ENCODE results near the gene OR4E2.
"Not testable (repeated sequence)": the region's sequence is repeated elsewhere in the genome, so short reads cannot be mapped to it uniquely, and the experiment has no call there.

The OR4E2 gene

DNA sequence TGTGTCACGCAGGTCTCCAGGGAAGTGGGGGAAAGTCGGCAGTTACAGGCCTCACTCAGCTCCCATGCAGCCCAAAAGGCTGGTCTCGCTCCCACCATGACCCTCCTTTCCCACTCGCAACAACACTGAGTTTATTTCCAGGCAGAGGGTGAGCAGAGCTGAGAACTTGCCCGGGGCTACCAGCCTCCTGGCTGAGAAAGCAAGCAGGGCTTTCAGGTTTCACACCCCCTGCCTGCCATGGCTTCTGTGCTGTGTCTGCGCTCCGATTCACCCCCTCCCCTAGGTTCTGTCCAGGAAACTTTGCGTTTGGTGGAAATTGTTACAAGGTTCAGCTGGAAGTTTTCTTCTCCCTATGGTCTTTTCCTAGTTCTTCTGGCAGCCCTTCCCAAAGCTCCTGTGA, 36.0 kb upstream of the OR4E2 start:
- TF ChIP-seq SPI1 (IDR thresholded peaks at IDR 0.05; ENCODE audit: borderline replicate concordance, low read depth) (no peak), POLR2AphosphoS5 (IDR thresholded peaks at IDR 0.05; ENCODE audit: low read depth) (no peak), GABPA (IDR thresholded peaks at IDR 0.05; ENCODE audit: low read depth) (no peak)
- TF ChIP-seq, protein P1, sequence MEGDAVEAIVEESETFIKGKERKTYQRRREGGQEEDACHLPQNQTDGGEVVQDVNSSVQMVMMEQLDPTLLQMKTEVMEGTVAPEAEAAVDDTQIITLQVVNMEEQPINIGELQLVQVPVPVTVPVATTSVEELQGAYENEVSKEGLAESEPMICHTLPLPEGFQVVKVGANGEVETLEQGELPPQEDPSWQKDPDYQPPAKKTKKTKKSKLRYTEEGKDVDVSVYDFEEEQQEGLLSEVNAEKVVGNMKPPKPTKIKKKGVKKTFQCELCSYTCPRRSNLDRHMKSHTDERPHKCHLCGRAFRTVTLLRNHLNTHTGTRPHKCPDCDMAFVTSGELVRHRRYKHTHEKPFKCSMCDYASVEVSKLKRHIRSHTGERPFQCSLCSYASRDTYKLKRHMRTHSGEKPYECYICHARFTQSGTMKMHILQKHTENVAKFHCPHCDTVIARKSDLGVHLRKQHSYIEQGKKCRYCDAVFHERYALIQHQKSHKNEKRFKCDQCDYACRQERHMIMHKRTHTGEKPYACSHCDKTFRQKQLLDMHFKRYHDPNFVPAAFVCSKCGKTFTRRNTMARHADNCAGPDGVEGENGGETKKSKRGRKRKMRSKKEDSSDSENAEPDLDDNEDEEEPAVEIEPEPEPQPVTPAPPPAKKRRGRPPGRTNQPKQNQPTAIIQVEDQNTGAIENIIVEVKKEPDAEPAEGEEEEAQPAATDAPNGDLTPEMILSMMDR (IDR thresholded peaks at IDR 0.05; ENCODE audit: insufficient read depth, low read length): no peak
- TF ChIP-seq, protein P2, sequence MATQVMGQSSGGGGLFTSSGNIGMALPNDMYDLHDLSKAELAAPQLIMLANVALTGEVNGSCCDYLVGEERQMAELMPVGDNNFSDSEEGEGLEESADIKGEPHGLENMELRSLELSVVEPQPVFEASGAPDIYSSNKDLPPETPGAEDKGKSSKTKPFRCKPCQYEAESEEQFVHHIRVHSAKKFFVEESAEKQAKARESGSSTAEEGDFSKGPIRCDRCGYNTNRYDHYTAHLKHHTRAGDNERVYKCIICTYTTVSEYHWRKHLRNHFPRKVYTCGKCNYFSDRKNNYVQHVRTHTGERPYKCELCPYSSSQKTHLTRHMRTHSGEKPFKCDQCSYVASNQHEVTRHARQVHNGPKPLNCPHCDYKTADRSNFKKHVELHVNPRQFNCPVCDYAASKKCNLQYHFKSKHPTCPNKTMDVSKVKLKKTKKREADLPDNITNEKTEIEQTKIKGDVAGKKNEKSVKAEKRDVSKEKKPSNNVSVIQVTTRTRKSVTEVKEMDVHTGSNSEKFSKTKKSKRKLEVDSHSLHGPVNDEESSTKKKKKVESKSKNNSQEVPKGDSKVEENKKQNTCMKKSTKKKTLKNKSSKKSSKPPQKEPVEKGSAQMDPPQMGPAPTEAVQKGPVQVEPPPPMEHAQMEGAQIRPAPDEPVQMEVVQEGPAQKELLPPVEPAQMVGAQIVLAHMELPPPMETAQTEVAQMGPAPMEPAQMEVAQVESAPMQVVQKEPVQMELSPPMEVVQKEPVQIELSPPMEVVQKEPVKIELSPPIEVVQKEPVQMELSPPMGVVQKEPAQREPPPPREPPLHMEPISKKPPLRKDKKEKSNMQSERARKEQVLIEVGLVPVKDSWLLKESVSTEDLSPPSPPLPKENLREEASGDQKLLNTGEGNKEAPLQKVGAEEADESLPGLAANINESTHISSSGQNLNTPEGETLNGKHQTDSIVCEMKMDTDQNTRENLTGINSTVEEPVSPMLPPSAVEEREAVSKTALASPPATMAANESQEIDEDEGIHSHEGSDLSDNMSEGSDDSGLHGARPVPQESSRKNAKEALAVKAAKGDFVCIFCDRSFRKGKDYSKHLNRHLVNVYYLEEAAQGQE (IDR thresholded peaks at IDR 0.05; ENCODE audit: insufficient replicate concordance, low read depth): no peak
- DNase-seq (ENCODE audit: low read depth in 1 of 2, low spot score in 1 of 2): no peak

DNA sequence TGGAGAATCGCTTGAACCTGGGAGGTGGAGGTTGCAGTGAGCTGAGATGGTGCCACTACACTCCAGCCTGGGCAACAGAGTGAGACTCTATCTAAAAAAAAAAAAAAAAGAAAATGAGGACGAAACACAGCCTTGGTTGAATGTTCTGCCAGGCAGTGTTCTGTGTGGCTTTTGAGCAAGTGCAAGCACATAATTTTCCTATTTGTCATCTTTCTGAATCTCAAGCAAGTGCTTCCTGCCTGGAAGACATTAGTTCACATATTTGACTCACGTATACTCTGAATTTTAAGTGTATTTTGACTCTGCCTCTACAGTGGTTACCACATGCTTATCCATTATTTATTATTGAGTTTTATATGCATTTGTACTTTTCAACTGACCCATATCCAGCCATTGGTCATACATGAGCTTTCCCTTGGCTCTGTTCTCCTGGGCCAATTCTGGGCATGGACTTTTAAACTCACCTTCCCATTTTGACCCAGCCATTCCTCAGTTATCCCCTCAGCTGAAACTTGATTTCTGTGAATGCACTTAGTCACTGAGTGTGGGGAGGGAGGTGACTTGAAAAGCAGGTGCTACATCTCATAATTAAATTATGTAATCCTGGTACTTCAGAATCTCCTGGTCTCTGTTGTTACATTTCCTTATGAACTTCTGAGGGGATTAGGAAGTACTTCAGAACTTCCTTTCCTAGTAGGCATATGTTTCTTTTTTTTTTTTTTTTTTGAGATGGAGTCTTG, 27.0 kb upstream of the OR4E2 start:
- no peak overlapping the region for H3K27ac ChIP-seq (replicated peaks)
- no peak for DNase-seq (ENCODE audit: low read depth in 1 of 2, low spot score in 1 of 2)
- no peak overlapping the region for H3K4me3 ChIP-seq (replicated peaks; ENCODE audit: insufficient read depth, low read length)
- TF ChIP-seq SPI1 (IDR thresholded peaks at IDR 0.05; ENCODE audit: borderline replicate concordance, low read depth): no peak
- TF ChIP-seq, protein P2 (IDR thresholded peaks at IDR 0.05; ENCODE audit: insufficient replicate concordance, low read depth): no peak
- peaks cover 2% of the 10 kb centered on the region for H3K27me3 ChIP-seq (ENCODE audit: insufficient read depth, poor library complexity, severe bottlenecking)

More for the DNA sequence above, 36.0 kb upstream of the OR4E2 start:
- peaks cover 2% of the 10 kb centered on the region for H3K27me3 ChIP-seq (ENCODE audit: insufficient read depth, poor library complexity, severe bottlenecking)
- no peak overlapping the region for H3K27ac ChIP-seq (replicated peaks)
- no peak overlapping the region for H3K4me3 ChIP-seq (replicated peaks; ENCODE audit: insufficient read depth, low read length)

DNA sequence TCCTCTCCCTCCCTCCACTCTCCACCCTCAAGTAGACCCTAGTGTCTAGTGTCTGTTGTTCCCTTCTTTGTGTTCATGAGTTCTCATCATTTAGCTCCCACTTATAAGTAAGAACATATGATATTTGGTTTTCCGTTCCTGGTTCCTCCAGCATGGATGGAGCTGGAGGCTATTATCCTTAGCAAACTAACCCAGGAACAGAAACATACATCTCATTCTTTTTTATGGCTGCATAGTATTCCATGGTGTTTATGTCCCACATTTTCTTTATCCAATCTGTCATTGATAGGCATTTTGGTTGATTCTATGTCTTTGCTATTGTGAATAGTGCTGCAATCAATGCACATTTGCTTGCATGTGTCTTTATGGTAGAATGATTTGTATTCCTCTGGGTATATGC, 23.1 kb upstream of the OR4E2 start:
- not testable (repeated sequence) for DNase-seq (ENCODE audit: low read depth in 1 of 2, low spot score in 1 of 2); H3K27ac ChIP-seq (replicated peaks); H3K27me3 ChIP-seq (ENCODE audit: insufficient read depth, poor library complexity, severe bottlenecking); H3K4me3 ChIP-seq (replicated peaks; ENCODE audit: insufficient read depth, low read length)

DNA sequence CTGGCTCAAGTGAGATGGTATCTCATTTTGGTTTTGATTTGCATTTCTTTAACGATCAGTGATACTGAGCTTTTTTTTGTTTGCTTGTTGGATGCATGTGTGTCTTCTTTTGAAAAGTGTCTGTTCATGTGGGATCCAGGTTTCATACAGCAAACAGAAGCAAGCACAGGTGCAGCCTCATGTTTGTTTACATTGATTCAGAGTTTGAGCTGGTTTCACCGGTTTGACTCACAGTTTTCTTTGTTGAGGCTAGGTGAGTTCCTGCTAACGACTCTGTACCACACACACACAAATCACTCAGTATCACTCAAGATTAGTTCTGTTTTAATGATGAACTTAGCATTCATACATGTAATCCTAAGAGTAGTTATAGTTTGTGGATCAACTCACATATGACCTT, 22.6 kb upstream of the OR4E2 start:
- Histone ChIP-seq H3K27ac (replicated peaks) (no peak overlapping the region), H3K4me3 (replicated peaks; ENCODE audit: insufficient read depth, low read length) (no peak overlapping the region), H3K27me3 (ENCODE audit: insufficient read depth, poor library complexity, severe bottlenecking) (no peaks in the 10 kb centered on the region)
- DNase-seq (ENCODE audit: low read depth in 1 of 2, low spot score in 1 of 2): no peak
- TF ChIP-seq, protein P2 (IDR thresholded peaks at IDR 0.05; ENCODE audit: insufficient replicate concordance, low read depth): no peak
- TF ChIP-seq GABPA (IDR thresholded peaks at IDR 0.05; ENCODE audit: low read depth) (no peak), SPI1 (IDR thresholded peaks at IDR 0.05; ENCODE audit: borderline replicate concordance, low read depth) (no peak), POLR2AphosphoS5 (IDR thresholded peaks at IDR 0.05; ENCODE audit: low read depth) (no peak)
- TF ChIP-seq, protein P1 (IDR thresholded peaks at IDR 0.05; ENCODE audit: insufficient read depth, low read length): no peak

All from HL-60 (cell line).